ENCODE data around the gene RSAD2.

- TF ChIP-seq CTCF (IDR thresholded peaks at IDR 0.05; ENCODE audit: low read depth, low read length) (peak; percentile 23), POLR2A (IDR thresholded peaks at IDR 0.05; ENCODE audit: extremely low read depth, insufficient read length) (no peak), MYC (IDR thresholded peaks at IDR 0.05; ENCODE audit: low read depth, low read length) (0 out of 2 replicates have a peak, but pooled peaks have one; percentile 9), MAX (IDR thresholded peaks at IDR 0.05; ENCODE audit: low read depth, low read length) (peak; percentile 64; the same call in 1 of the 2 replicates)
Measured at GRCh38 chr2:6865346-6866274, 12.0 kb upstream of the RSAD2 start, which contains the start of gene CMPK2.

Measured in NB4 (cell line).